Neural cell (in vitro differentiated cells): ENCODE measurements around the gene CALHM4.

Source experiments
- CTCF ChIP-seq: fragments of 450-650 bp; IDR thresholded peaks from 2 replicates; pipeline ENCODE4 v1.5.1; 2014; ENCODE audit warnings: antibody characterized with exemption, mild to moderate bottlenecking, moderate library complexity; ENCODE audit not compliant: poor library complexity, severe bottlenecking
- EP300 ChIP-seq: fragments of 450-650 bp; conservative IDR thresholded peaks from 2 replicates; pipeline ENCODE4 v1.6.1; 2014; ENCODE audit warnings: antibody characterized with exemption, mild to moderate bottlenecking, moderate library complexity; ENCODE audit not compliant: poor library complexity, severe bottlenecking

- TF ChIP-seq CTCF (no peak), EP300 (no peak)
These were observed 6.6 kb downstream of the CALHM4 start for GRCh38 chr6:116560130-116560529.
